GM13977 (cell line): ENCODE measurements around the gene MYL1.

Experiments used
- DNase-seq: peaks from one replicate; pipeline ENCODE4 v3.0.0; 2012; ENCODE audit warnings: low spot score
- CTCF ChIP-seq: IDR thresholded peaks from 2 replicates; pipeline ENCODE4 v1.5.1; 2012; ENCODE audit warnings: mild to moderate bottlenecking, control low read depth; ENCODE audit not compliant: insufficient read depth; ENCODE audit errors: extremely low read depth, missing control alignments
- in situ Hi-C: fragments of 300-500 bp; cut with MboI; formaldehyde crosslinking; loops from one replicate; pipeline ENCODE4 v1.12.0; 2022; ENCODE audit warnings: low sequenced_read_pairs, low pct_unique_long_range_greater_than_20kb, mixed read lengths, inconsistent platforms; ENCODE audit not compliant: unreplicated experiment

The MYL1 gene

DNA sequence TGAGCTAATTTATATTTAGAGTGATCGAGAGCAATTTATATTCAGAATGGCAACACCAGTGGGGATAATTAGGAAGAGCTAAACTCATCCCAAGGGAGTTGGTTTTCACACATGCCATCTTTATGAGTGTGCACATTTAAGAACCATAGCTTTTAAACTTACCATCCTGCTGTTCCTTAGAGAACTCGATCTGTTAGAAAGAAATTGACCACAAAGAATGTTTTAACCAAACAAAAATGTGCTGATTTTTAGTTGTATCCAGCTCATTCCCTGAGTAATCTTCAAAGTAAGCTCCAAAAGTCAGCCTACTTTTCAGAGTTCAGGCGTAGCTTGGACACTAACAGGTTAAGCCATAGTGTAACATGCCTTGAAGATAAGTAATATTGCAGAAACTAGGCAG, 12.6 kb downstream of the MYL1 start:
- in situ Hi-C loops: no loop called here
- no peak for TF ChIP-seq CTCF
- no peak for DNase-seq

DNA sequence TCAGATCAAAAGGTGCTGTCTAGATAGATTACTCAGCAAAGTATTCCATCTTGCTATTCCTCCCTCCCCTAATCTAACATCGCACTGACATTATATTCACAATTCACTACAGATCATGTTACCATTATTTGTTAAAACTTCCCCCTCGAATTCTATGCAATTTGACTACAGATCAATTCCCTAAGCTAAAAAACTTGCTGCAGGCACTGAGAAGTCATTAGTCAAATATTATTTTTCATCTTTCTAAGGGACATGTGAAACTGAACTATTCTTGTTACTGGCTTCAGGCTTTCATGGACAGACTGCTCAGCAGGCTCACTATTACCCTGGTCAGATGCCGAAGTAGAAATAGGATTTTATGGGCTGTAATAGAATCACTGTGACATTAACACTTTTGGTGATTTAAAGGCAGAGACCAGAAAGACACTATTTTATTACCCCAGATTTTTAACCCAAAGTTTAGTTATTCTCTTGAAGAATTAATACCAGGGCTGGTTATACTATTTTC, 15.1 kb downstream of the MYL1 start:
- TF ChIP-seq CTCF: no peak
- DNase-seq: no peak
- in situ Hi-C loops: no loop called here

DNA sequence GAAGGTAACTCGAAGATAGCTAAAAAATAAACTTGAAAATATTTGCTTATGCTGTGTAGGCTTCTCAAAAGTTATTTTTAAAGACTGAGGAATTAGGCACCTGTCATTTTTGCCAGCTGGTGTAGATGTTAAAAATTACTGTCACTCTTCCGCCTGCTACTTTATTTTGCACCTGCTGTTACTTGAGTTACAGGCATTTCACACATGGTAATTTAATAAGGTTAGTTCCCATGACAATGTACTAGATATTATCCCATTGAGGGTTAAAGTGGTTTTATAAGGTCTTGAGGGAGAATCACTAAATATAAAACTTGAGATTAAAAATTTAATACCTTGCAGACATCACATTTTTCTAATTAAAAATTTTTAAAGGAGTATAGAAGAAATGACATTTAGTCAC, 26.6 kb downstream of the MYL1 start:
- no peak for TF ChIP-seq CTCF
- DNase-seq: no peak
- in situ Hi-C loops: no loop called here

GRCh38 chr2:210287301-210287700, 27.7 kb downstream of the MYL1 start:
- no peak for TF ChIP-seq CTCF
- in situ Hi-C loops: no loop called here
- no peak for DNase-seq

GRCh38 chr2:210286123-210286680, 28.8 kb downstream of the MYL1 start:
- in situ Hi-C loops: no loop called here

GRCh38 chr2:210277133-210277532, 37.8 kb downstream of the MYL1 start:
- no peak for DNase-seq
- no peak for TF ChIP-seq CTCF
- in situ Hi-C loops: no loop called here

More at GRCh38 chr2:210286123-210286680, 28.8 kb downstream of the MYL1 start:
- no peak for DNase-seq
- no peak for TF ChIP-seq CTCF
